GM10847 (cell line): ENCODE measurements around the gene NAA50.

Source experiments
- POLR2A ChIP-seq: IDR thresholded peaks from 2 replicates; pipeline ENCODE4 v1.6.1; 2011; ENCODE audit not compliant: insufficient read length; ENCODE audit errors: extremely low read depth

Gene NAA50

GRCh38 chr3:113745756-113746547 is at the start of gene NAA50:
Gene NAA50 (minus strand): TSS chr3:113746249. CDS start chr3:113745949, 300 bp downstream.
- peak; percentile 81 for TF ChIP-seq POLR2A

GRCh38 chr3:113795693-113796092 is 49.6 kb upstream of the NAA50 start:
- TF ChIP-seq POLR2A: no peak

GRCh38 chr3:113794526-113794925 is 48.5 kb upstream of the NAA50 start:
- TF ChIP-seq POLR2A: no peak

GRCh38 chr3:113791381-113791780 is 45.3 kb upstream of the NAA50 start:
- TF ChIP-seq POLR2A: no peak

- no peak for TF ChIP-seq POLR2A
Observed at GRCh38 chr3:113783980-113784379, 37.9 kb upstream of the NAA50 start.

GRCh38 chr3:113783463-113783862 is 37.4 kb upstream of the NAA50 start:
- TF ChIP-seq POLR2A: no peak

GRCh38 chr3:113776564-113776963 is 30.5 kb upstream of the NAA50 start:
- TF ChIP-seq POLR2A: no peak

- no peak for TF ChIP-seq POLR2A
Observed at GRCh38 chr3:113775516-113775915, 29.5 kb upstream of the NAA50 start.

GRCh38 chr3:113773381-113773780 is 27.3 kb upstream of the NAA50 start:
- TF ChIP-seq POLR2A: no peak

- no peak for TF ChIP-seq POLR2A
Observed at GRCh38 chr3:113771993-113772392, 25.9 kb upstream of the NAA50 start.

- TF ChIP-seq POLR2A: no peak
Observed at GRCh38 chr3:113769551-113769950, 23.5 kb upstream of the NAA50 start.

- TF ChIP-seq POLR2A: no peak
Observed at GRCh38 chr3:113764698-113765097, 18.6 kb upstream of the NAA50 start.

- TF ChIP-seq POLR2A: no peak
Observed at GRCh38 chr3:113758389-113759024, 12.5 kb upstream of the NAA50 start.

- no peak for TF ChIP-seq POLR2A
Observed at GRCh38 chr3:113754494-113755159, 8.6 kb upstream of the NAA50 start.

- TF ChIP-seq POLR2A: no peak
Observed at GRCh38 chr3:113753376-113753985, 7.4 kb upstream of the NAA50 start.

- no peak for TF ChIP-seq POLR2A
Observed at GRCh38 chr3:113751141-113751540, 5.1 kb upstream of the NAA50 start.
